Measurements from ENCODE around the gene FAM185A.

GRCh38 chr7:102836191-102836919, 87.6 kb downstream of the FAM185A start:
- TF ChIP-seq POLR2AphosphoS5 (IDR thresholded peaks at IDR 0.05; ENCODE audit: low read depth, low read length) (no peak), CTCF (IDR thresholded peaks at IDR 0.05) (no peak), REST (IDR thresholded peaks at IDR 0.05; ENCODE audit: insufficient read depth in 1 of 2, low read depth in 2 of 2, low read length in 1 of 2) (no peak), SIN3A (IDR thresholded peaks at IDR 0.05; ENCODE audit: borderline replicate concordance, insufficient read depth, low read depth, low read length) (no peak)

Measured in Panc1 (cell line).